HCT116 (cell line): Measurements from ENCODE around the gene CHST3. TPM values are rescaled to one million over a fixed set of nuclear protein-coding genes. Genes with fewer than 3 reads are reported as not detected.

Source experiments
- ATAC-seq: fragments of 200-7000 bp; cut with Tn5 transposase; 2 replicates; pipeline ENCODE4 v1.9.1; 2020; ENCODE audit warnings: mild to moderate bottlenecking, moderate library complexity
- BruUV-seq: library from RNA; stranded (reverse); fragments of 400-500 nt; replicated peaks from 2 replicates; lab custom pipeline; 2021; lab: Mats Ljungman, UMichigan
- CTCF ChIA-PET: fragments of 300-600 bp; sonication (Branson Sonifier 250); formaldehyde crosslinking; loops from one replicate; lab custom pipeline; 2021; ENCODE audit warnings: antibody characterized with exemption; lab: Charles Lee
- POLR2A ChIA-PET: fragments of 300-600, 350-600 bp; sonication (Branson Sonifier 250); formaldehyde crosslinking; loops from one replicate; lab custom pipeline; 2021; ENCODE audit warnings: antibody characterized with exemption; lab: Charles Lee
- RAD21 ChIA-PET, 2 experiments: fragments of 300-600 bp; sonication (Branson Sonifier 250); formaldehyde crosslinking; loops; one replicate each; lab custom pipeline; 2023; ENCODE audit warnings: low total read pairs in 2 of 2; ENCODE audit not compliant: uncharacterized antibody in 2 of 2, unreplicated experiment in 2 of 2, low non-redundant PET in 1 of 2; lab: Charles Lee
- DNase-seq: peaks from one replicate; pipeline ENCODE4 v3.0.0-alpha.2; 2010; ENCODE audit warnings: low read depth, low spot score
- H2AFZ ChIP-seq: fragments of 200-600 bp; shearing (Covaris generic), sonication (generic); 2 replicates; pipeline ENCODE4 v1.6.1; 2017; ENCODE audit warnings: low read depth, mixed run types, mixed read lengths, antibody characterized with exemption, low read length; ENCODE audit not compliant: poor library complexity, severe bottlenecking
- H3K27ac ChIP-seq: 2 replicates; pipeline ENCODE4 v1.5.1; 2012; ENCODE audit warnings: low read depth, low read length
- H3K27me3 ChIP-seq: fragments of 200-600 bp; sonication (generic); 2 replicates; pipeline ENCODE4 v1.6.1; 2016; ENCODE audit warnings: mixed run types, low read length, mixed read lengths; ENCODE audit not compliant: insufficient read depth
- H3K36me3 ChIP-seq, 2 experiments: fragments of 200-500 bp in 1 of 2; fragments of 200-600 bp in 1 of 2; sonication (Bioruptor generic) in 1 of 2; sonication (generic) in 1 of 2; 2 replicates each; pipeline versions ENCODE4 v1.5.1 to v1.6.1; 2014 to 2016; ENCODE audit warnings: low read length in 2 of 2, inconsistent platforms in 1 of 2, mixed read lengths in 1 of 2, mixed run types in 1 of 2; ENCODE audit not compliant: insufficient read depth in 2 of 2, control insufficient read depth in 1 of 2
- H3K4me1 ChIP-seq, 2 experiments: fragments of 200-600 bp in 1 of 2; sonication (generic) in 1 of 2; 2 replicates each; pipeline versions ENCODE4 v1.5.1 to v1.6.1; 2012 to 2017; ENCODE audit warnings: low read length in 2 of 2, inconsistent platforms in 1 of 2, mild to moderate bottlenecking in 1 of 2, mixed read lengths in 1 of 2, mixed run types in 1 of 2, moderate library complexity in 1 of 2; ENCODE audit not compliant: insufficient read depth in 2 of 2, control insufficient read depth in 1 of 2
- H3K4me2 ChIP-seq: fragments of 200-600 bp; sonication (generic); 2 replicates; pipeline ENCODE4 v1.6.1; 2017; ENCODE audit warnings: mixed run types, low read length, mixed read lengths
- H3K4me3 ChIP-seq, 2 experiments: fragments of 200-600 bp in 1 of 2; sonication (generic) in 1 of 2; replicated peaks in 1 of 2; 2 replicates each; pipeline ENCODE4 v1.5.1; 2011 to 2016; ENCODE audit warnings: low read length in 2 of 2, control low read depth in 1 of 2, low read depth in 1 of 2, mild to moderate bottlenecking in 1 of 2, mixed read lengths in 1 of 2, mixed run types in 1 of 2
- H3K79me2 ChIP-seq: fragments of 200-600 bp; sonication (generic); 2 replicates; pipeline ENCODE4 v1.6.1; 2017; ENCODE audit warnings: mild to moderate bottlenecking, mixed run types, low read length, moderate library complexity, mixed read lengths; ENCODE audit not compliant: insufficient read depth
- H3K9ac ChIP-seq: fragments of 200-600 bp; sonication (generic); 2 replicates; pipeline ENCODE4 v1.6.1; 2016; ENCODE audit warnings: low read length, mixed read lengths
- H3K9me2 ChIP-seq: fragments of 200-600 bp; sonication (generic), shearing (Covaris generic); 2 replicates; pipeline ENCODE4 v1.6.1; 2017; ENCODE audit warnings: mixed run types, mild to moderate bottlenecking, moderate library complexity; ENCODE audit not compliant: insufficient read depth
- H3K9me3 ChIP-seq, 2 experiments: fragments of 200-500 bp in 1 of 2; fragments of 200-600 bp in 1 of 2; sonication (Bioruptor generic) in 1 of 2; sonication (generic) in 1 of 2; 2 replicates each; pipeline ENCODE4 v1.6.1; 2014 to 2017; ENCODE audit warnings: low read length in 2 of 2, mixed read lengths in 2 of 2, inconsistent platforms in 1 of 2, low read depth in 1 of 2, mild to moderate bottlenecking in 1 of 2, mixed run types in 1 of 2, moderate library complexity in 1 of 2; ENCODE audit not compliant: control insufficient read depth in 1 of 2, insufficient read depth in 1 of 2
- H4K20me1 ChIP-seq: fragments of 200-600 bp; sonication (generic), shearing (Covaris generic); 2 replicates; pipeline ENCODE4 v1.6.1; 2017; ENCODE audit warnings: mixed run types, mild to moderate bottlenecking, moderate library complexity; ENCODE audit not compliant: insufficient read depth
- EGR1 ChIP-seq: IDR thresholded peaks from 2 replicates; pipeline ENCODE4 v1.6.1; 2012; ENCODE audit warnings: low read depth
- ELF1 ChIP-seq: IDR thresholded peaks from 2 replicates; pipeline ENCODE4 v1.6.1; 2012; ENCODE audit warnings: low read depth, borderline replicate concordance
- POLR2A ChIP-seq: IDR thresholded peaks from 2 replicates; pipeline ENCODE4 v1.7.0; 2011; ENCODE audit warnings: borderline replicate concordance; ENCODE audit not compliant: insufficient read depth, insufficient read length; ENCODE audit errors: extremely low read depth
- POLR2AphosphoS5 ChIP-seq: IDR thresholded peaks from 2 replicates; pipeline ENCODE4 v1.6.1; 2011; ENCODE audit warnings: mild to moderate bottlenecking, low read depth, low read length, moderate library complexity
- RAD21 ChIP-seq: IDR thresholded peaks from 2 replicates; pipeline ENCODE4 v1.6.1; 2012; ENCODE audit warnings: low read depth, mild to moderate bottlenecking
- REST ChIP-seq: IDR thresholded peaks from 2 replicates; pipeline ENCODE4 v1.6.1; 2012; ENCODE audit warnings: low read depth
- SIN3A ChIP-seq: IDR thresholded peaks from 2 replicates; pipeline ENCODE4 v1.6.1; 2012; ENCODE audit warnings: low read depth
- ZBTB33 ChIP-seq: IDR thresholded peaks from 2 replicates; pipeline ENCODE4 v1.6.1; 2011; ENCODE audit warnings: mild to moderate bottlenecking, low read length, moderate library complexity; ENCODE audit not compliant: insufficient replicate concordance; ENCODE audit errors: extremely low read depth
- ZFX ChIP-seq: fragments of 450-650 bp; IDR thresholded peaks from 2 replicates; pipeline ENCODE4 v1.6.1; 2017
- ZNF274 ChIP-seq: fragments of 200-500 bp; sonication (Bioruptor generic); IDR thresholded peaks from 2 replicates; pipeline ENCODE4 v1.6.1; 2014; ENCODE audit warnings: mild to moderate bottlenecking, low read depth, low read length, inconsistent platforms
- intact Hi-C: fragments of 100-400 bp; cut with micrococcal nuclease; formaldehyde crosslinking; loops from 2 replicates; pipeline ENCODE4 v1.10.0; 2022
- total RNA-seq: library from RNA; stranded (reverse); gene quantifications from one replicate; pipeline ENCODE4 v1.2.1, GENCODE V29; 2021; ENCODE audit not compliant: unreplicated experiment

The CHST3 gene
- total RNA-seq, 1 experiment from 2014 or later: 10.6 TPM

DNA sequence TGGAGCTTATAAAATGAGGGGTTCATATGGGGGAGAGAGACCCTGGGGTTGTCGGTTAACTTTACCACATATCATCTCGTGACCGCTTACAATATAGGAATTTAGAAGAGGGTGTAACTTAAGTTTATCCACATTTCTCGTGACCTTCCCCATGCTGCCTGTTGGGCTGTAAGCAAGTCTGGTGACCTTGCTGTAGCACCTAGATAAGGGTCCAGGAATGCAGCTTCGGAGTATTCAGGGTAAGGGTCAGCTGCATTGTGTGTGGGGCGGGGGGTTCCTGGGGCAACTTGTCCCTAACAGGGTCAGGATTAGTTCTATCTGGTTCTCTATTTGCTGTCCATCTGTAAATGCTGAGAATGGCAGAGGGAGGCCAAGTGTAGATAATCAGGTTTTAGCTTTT, 1.3 kb upstream of the CHST3 start:
- ChIA-PET RAD21 (no interaction called here), CTCF (no interaction called here), POLR2A (no interaction called here)
- Histone ChIP-seq H3K4me2 (no peak overlapping the region), H3K36me3 (no peaks in the 10 kb centered on the region), H3K9ac (no peak overlapping the region), H3K9me3 (no peaks in the 10 kb centered on the region), H3K4me3 (no peak overlapping the region), H3K27me3 (no peaks in the 10 kb centered on the region), H3K4me1 (peaks cover 23 to 40% of the 10 kb centered on the region in 2 experiments), H3K79me2 (peaks cover 34% of the 10 kb centered on the region), H3K9me2 (no peaks in the 10 kb centered on the region), H4K20me1 (no peaks in the 10 kb centered on the region), H3K27ac (no peak overlapping the region), H2AFZ (no peak overlapping the region)
- intact Hi-C loops: no loop called here
- DNase-seq: no peak
- no peak for ATAC-seq
- TSS peak; percentile 52 for BruUV-seq
- TF ChIP-seq SIN3A (no peak), ZBTB33 (no peak), ELF1 (no peak), POLR2A (no peak)

DNA sequence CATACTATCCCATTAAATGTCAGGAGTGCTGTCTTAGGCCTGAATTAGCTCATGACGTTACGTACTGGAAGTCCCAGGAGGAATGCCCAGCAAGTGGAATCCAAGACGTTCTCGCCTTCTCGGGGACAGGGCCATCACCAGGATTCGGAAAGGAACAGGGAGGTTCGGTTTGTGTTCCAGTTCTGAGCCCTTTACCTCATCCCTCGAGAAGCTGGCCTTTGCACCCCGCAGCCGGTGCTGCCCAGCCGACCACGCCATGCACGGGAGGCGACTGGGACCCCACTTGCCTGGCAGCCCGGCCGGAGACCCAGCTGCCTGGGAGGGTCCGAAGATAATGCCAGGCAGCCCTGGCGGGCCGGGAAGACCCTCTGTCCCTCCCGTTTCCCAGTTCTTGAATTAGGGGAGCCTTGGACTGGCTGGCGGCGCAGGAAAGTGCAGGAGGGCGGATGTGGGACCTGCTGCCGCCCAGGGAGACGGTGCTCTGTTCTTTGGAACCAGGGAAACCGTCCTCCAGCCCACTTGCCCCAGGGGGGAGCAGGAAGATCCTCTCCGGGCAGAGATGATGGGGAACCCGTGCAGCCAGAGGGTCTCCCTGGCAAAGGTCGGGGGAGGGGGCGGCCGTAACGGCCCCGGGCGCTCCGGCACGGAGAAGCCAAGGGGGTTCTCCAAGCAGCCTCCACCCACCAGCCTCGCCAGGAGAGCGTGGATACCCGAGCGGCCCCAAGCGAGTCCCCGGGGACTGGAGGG, 671 bp upstream of the CHST3 start:
- ATAC-seq (0 out of 2 replicates have a peak, but pooled peaks have one; percentile 0), DNase-seq (no peak)
- intact Hi-C loops: no loop called here
- no peaks in the 10 kb centered on the region for H3K9me3 ChIP-seq
- H2AFZ ChIP-seq: no peak overlapping the region
- H3K4me1 ChIP-seq: peaks cover 28 to 47% of the 10 kb centered on the region in 2 experiments
- H3K79me2 ChIP-seq: peaks cover 39% of the 10 kb centered on the region
- H4K20me1 ChIP-seq: no peaks in the 10 kb centered on the region
- no TSS peak for BruUV-seq
- H3K27ac ChIP-seq: peak overlapping the region; percentile 76
- ChIA-PET CTCF (no interaction called here), RAD21 (no interaction called here), POLR2A (interaction anchor here (1.4 kb wide), 1 partner anchor 35 kb away, joined by 3 read pairs; no protein-coding TSS in a partner anchor)
- H3K9ac ChIP-seq: peak overlapping the region; percentile 92
- H3K4me2 ChIP-seq: peak overlapping the region; percentile 100
- H3K9me2 ChIP-seq: no peaks in the 10 kb centered on the region
- peak overlapping the region; percentile 69 to 86 for H3K4me3 ChIP-seq
- H3K27me3 ChIP-seq: no peaks in the 10 kb centered on the region
- no peaks in the 10 kb centered on the region for H3K36me3 ChIP-seq
- no peak for TF ChIP-seq EGR1
- TF ChIP-seq POLR2A: no peak
- TF ChIP-seq POLR2AphosphoS5: no peak
- TF ChIP-seq RAD21: no peak
- TF ChIP-seq REST: no peak
- no peak for TF ChIP-seq ZFX
- TF ChIP-seq ZBTB33: no peak
- no peak for TF ChIP-seq ZNF274
